GM19372 (cell line): Measurements from ENCODE around the gene ACTL9.

ENCODE experiments used
- ATAC-seq: cut with Tn5 transposase; IDR thresholded peaks from one replicate; pipeline ENCODE4 v1.9.1; 2021; ENCODE audit warnings: mild to moderate bottlenecking, low read depth, moderate library complexity; ENCODE audit not compliant: unreplicated experiment

The ACTL9 gene

DNA sequence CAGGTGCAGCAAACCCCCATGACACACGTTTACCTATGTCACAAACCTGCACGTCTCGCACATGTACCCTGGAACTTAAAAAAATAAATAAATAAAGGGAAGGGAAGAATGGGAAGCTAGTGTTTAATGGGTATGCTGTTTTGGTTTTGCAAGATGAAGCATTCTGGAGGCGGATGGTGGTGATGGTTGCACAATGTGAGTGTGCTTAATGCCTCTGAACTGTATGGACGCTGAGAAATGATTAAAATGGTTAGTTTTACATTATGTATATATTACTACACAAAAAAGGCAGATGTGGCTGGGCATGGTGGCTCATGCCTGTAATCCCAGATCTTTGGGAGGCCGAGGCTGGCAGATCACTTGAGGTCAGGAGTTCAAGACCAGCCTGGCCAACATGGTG, 50.4 kb downstream of the ACTL9 start:
- no peak for ATAC-seq
